Measurements from ENCODE around the gene PRSS2. TPM values are rescaled to one million over a fixed set of nuclear protein-coding genes. Genes with fewer than 3 reads are reported as not detected.

Gene PRSS2
- total RNA-seq, 1 experiment from 2014 or later, result 22.4 TPM

DNA sequence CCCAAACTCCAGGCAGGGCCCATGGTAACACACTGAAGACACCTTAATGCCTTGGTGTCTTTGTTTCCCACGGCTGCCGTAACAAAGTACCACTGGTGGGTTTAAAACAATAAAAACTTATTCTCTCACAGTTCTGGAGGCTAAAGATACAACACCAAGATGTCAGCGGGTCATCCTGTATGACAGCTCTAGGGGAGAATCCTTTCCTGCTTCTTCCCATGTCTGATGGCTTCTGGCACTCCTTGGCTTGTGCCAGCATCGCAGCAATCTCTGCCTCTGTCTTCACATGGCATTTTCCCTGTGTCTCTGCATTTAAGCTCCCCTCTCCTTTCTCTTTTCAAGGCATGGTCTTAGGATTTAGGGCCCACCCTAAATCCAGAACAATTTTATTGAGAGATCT, 33.1 kb downstream of the PRSS2 start:
- no peak overlapping the region for H3K4me3 ChIP-seq (ENCODE audit: low read depth in 2 of 2, low read length in 2 of 2)
- TF ChIP-seq POLR2AphosphoS5 (IDR thresholded peaks at IDR 0.05; ENCODE audit: low read depth, low read length) (no peak), TCF7L2 (IDR thresholded peaks at IDR 0.05; ENCODE audit: low read depth, low read length) (no peak), SIN3A (IDR thresholded peaks at IDR 0.05; ENCODE audit: borderline replicate concordance, insufficient read depth, low read depth, low read length) (no peak)
- TF ChIP-seq, protein P1, sequence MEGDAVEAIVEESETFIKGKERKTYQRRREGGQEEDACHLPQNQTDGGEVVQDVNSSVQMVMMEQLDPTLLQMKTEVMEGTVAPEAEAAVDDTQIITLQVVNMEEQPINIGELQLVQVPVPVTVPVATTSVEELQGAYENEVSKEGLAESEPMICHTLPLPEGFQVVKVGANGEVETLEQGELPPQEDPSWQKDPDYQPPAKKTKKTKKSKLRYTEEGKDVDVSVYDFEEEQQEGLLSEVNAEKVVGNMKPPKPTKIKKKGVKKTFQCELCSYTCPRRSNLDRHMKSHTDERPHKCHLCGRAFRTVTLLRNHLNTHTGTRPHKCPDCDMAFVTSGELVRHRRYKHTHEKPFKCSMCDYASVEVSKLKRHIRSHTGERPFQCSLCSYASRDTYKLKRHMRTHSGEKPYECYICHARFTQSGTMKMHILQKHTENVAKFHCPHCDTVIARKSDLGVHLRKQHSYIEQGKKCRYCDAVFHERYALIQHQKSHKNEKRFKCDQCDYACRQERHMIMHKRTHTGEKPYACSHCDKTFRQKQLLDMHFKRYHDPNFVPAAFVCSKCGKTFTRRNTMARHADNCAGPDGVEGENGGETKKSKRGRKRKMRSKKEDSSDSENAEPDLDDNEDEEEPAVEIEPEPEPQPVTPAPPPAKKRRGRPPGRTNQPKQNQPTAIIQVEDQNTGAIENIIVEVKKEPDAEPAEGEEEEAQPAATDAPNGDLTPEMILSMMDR (IDR thresholded peaks at IDR 0.05), result no peak
- TF ChIP-seq, protein P2, sequence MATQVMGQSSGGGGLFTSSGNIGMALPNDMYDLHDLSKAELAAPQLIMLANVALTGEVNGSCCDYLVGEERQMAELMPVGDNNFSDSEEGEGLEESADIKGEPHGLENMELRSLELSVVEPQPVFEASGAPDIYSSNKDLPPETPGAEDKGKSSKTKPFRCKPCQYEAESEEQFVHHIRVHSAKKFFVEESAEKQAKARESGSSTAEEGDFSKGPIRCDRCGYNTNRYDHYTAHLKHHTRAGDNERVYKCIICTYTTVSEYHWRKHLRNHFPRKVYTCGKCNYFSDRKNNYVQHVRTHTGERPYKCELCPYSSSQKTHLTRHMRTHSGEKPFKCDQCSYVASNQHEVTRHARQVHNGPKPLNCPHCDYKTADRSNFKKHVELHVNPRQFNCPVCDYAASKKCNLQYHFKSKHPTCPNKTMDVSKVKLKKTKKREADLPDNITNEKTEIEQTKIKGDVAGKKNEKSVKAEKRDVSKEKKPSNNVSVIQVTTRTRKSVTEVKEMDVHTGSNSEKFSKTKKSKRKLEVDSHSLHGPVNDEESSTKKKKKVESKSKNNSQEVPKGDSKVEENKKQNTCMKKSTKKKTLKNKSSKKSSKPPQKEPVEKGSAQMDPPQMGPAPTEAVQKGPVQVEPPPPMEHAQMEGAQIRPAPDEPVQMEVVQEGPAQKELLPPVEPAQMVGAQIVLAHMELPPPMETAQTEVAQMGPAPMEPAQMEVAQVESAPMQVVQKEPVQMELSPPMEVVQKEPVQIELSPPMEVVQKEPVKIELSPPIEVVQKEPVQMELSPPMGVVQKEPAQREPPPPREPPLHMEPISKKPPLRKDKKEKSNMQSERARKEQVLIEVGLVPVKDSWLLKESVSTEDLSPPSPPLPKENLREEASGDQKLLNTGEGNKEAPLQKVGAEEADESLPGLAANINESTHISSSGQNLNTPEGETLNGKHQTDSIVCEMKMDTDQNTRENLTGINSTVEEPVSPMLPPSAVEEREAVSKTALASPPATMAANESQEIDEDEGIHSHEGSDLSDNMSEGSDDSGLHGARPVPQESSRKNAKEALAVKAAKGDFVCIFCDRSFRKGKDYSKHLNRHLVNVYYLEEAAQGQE (IDR thresholded peaks at IDR 0.05; ENCODE audit: insufficient read depth in 1 of 2, low read depth in 2 of 2, low read length in 1 of 2), result no peak

DNA sequence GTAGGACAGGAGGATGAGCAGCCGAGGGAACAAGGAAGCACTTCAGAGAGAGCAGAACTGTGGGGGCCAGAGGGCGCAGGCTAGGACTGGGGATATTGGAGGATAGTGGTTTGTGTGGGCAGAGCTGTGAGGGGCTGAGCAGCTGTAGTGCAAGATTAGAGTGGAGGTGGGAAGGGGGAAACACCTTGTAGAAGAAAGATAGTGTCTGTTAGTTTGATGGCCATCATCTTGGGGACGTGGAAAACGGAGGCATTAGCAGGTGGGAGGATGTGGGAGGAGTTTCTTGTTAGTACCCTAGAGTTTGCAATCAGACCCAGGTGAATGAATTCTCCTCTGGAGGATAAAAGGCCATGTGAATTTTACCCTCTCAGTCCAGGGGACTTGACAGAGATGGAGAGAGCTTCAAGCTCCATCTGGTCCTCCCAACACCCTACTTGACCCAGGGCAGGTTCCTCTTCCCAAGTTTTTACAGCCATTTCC, 34.0 kb downstream of the PRSS2 start:
- Histone ChIP-seq H3K4me3 (ENCODE audit: low read depth in 2 of 2, low read length in 2 of 2) (no peak overlapping the region), H3K27ac (ENCODE audit: low read length) (no peak overlapping the region), H3K36me3 (ENCODE audit: control insufficient read depth, insufficient read depth, low read length) (no peaks in the 10 kb centered on the region), H3K9me3 (ENCODE audit: control insufficient read depth, insufficient read depth, low read depth, low read length) (no peaks in the 10 kb centered on the region), H3K4me1 (ENCODE audit: control insufficient read depth, insufficient read depth, low read length) (no peaks in the 10 kb centered on the region), H3K27me3 (ENCODE audit: control insufficient read depth, insufficient read depth, low read length) (peaks cover 14% of the 10 kb centered on the region)
- ChIA-PET POLR2A (no interaction called here), CTCF (no interaction called here)
- TF ChIP-seq SIN3A (IDR thresholded peaks at IDR 0.05; ENCODE audit: borderline replicate concordance, insufficient read depth, low read depth, low read length), result no peak
- TF ChIP-seq TCF7L2 (IDR thresholded peaks at IDR 0.05; ENCODE audit: low read depth, low read length), result no peak
- TF ChIP-seq POLR2AphosphoS5 (IDR thresholded peaks at IDR 0.05; ENCODE audit: low read depth, low read length), result no peak
- TF ChIP-seq, protein P2 (IDR thresholded peaks at IDR 0.05; ENCODE audit: insufficient read depth in 1 of 2, low read depth in 2 of 2, low read length in 1 of 2), result no peak
- TF ChIP-seq, protein P1 (IDR thresholded peaks at IDR 0.05), result no peak
- no TSS peak for BruUV-seq (replicated peaks)
- DNase-seq (ENCODE audit: low read depth, low spot score), result no peak
- ATAC-seq, result no peak
- in situ Hi-C loops (cut with HindIII; ENCODE audit: low pct_unique_long_range_greater_than_20kb, low sequenced_read_pairs) (no loop called here), intact Hi-C loops (cut with micrococcal nuclease; ENCODE audit: unreplicated experiment) (no loop called here)

More for the DNA sequence above, 33.1 kb downstream of the PRSS2 start:
- in situ Hi-C loops (cut with HindIII; ENCODE audit: low pct_unique_long_range_greater_than_20kb, low sequenced_read_pairs), result no loop called here
- intact Hi-C loops (cut with micrococcal nuclease; ENCODE audit: unreplicated experiment), result no loop called here
- H3K9me3 ChIP-seq (ENCODE audit: control insufficient read depth, insufficient read depth, low read depth, low read length), result no peaks in the 10 kb centered on the region
- DNase-seq (ENCODE audit: low read depth, low spot score), result no peak
- no TSS peak for BruUV-seq (replicated peaks)
- H3K27ac ChIP-seq (ENCODE audit: low read length), result no peak overlapping the region
- POLR2A ChIA-PET, result no interaction called here
- CTCF ChIA-PET, result no interaction called here
- ATAC-seq, result no peak
- no peaks in the 10 kb centered on the region for H3K36me3 ChIP-seq (ENCODE audit: control insufficient read depth, insufficient read depth, low read length)
- no peaks in the 10 kb centered on the region for H3K4me1 ChIP-seq (ENCODE audit: control insufficient read depth, insufficient read depth, low read length)
- peaks cover 16% of the 10 kb centered on the region for H3K27me3 ChIP-seq (ENCODE audit: control insufficient read depth, insufficient read depth, low read length)
